Ectodermal cell (in vitro differentiated cells): Measurements from ENCODE around the gene SHH.

Source experiments
- H3K27ac ChIP-seq: 2 replicates; pipeline ENCODE4 v1.7.0; 2013; ENCODE audit warnings: mild to moderate bottlenecking, low read depth, low read length; ENCODE audit not compliant: insufficient read depth, poor library complexity, severe bottlenecking
- H3K27me3 ChIP-seq: 2 replicates; pipeline ENCODE4 v1.7.0; 2013; ENCODE audit warnings: mild to moderate bottlenecking, low read length; ENCODE audit not compliant: insufficient read depth, control insufficient read depth, poor library complexity, severe bottlenecking
- H3K36me3 ChIP-seq: one replicate; pipeline ENCODE4 v1.7.0; 2013; ENCODE audit warnings: low read length; ENCODE audit not compliant: control insufficient read depth, insufficient read depth
- H3K4me1 ChIP-seq: one replicate; pipeline ENCODE4 v1.7.0; 2013; ENCODE audit warnings: low read length; ENCODE audit not compliant: control insufficient read depth, insufficient read depth
- H3K4me3 ChIP-seq: 2 replicates; pipeline ENCODE4 v1.7.0; 2013; ENCODE audit warnings: low read depth, low read length, control low read depth; ENCODE audit not compliant: insufficient read depth
- H3K9me3 ChIP-seq: 2 replicates; pipeline ENCODE4 v1.7.0; 2013; ENCODE audit warnings: mild to moderate bottlenecking, low read length, moderate library complexity; ENCODE audit not compliant: control insufficient read depth
- WGBS, 2 experiments: methylation state at CpG; one replicate each; pipeline ENCODE4 v1.1.7; 2013; ENCODE audit warnings: missing lambda C conversion rate in 2 of 2; 5-methylcytosine and 5-hydroxymethylcytosine counted together

Gene SHH

DNA sequence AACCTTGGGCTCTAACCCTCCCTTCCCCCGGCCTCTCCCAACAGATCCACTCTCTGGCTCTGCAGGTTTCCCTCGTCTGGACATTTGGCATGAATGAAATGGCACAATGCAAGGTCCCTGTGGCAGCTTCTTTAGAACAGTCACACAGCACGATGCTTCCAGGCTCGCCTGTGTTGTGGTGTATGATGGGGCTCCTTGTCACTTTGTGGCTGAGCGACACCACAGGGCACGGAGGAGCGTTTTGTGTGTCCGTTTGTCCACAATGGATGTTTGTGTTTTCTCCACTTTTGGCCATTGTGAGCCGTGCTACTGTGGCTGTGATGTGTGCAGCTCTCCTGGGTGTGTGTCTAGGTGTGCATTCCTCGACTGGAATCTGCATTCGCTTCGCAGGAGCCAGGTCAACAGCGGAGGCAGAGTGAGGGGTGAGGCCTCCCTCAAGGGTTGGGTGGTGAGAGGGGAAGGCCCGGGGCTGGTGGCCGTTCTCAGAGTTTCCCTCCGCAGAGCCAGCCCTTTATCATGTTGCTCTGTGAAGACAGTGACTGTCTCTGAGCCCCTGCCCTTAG is 22.3 kb upstream of the SHH start:
- Histone ChIP-seq H3K27ac (no peak overlapping the region), H3K36me3 (no peaks in the 10 kb centered on the region), H3K27me3 (no peaks in the 10 kb centered on the region), H3K4me1 (peaks cover 6% of the 10 kb centered on the region), H3K9me3 (no peaks in the 10 kb centered on the region), H3K4me3 (no peak overlapping the region)
- WGBS, 2 experiments, result 93% methylated on average over 16 of the region's 16 CpGs

DNA sequence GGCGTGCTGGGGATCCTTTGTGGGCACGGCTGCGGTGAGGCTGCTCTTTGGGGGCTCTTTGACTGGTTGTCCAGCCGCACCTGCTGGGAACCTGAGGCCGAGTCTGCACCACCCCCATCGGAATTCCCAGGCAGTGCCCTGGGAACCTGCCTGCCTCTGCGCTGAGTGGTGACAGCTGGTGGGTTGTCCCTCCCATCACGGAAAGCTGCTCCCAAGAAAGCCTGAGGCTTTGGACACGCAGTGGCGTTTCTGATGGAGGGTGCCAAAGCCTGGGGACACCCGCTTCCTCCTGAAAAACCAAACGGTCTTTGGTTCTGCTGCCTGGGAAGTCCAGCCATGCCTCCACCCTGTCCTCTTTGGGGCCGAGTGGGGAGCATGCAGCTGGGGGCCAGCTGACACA is 21.4 kb upstream of the SHH start:
- 82 to 87% methylated on average over 13 of the region's 13 CpGs for WGBS, 2 experiments
- Histone ChIP-seq H3K4me3 (no peak overlapping the region), H3K36me3 (no peaks in the 10 kb centered on the region), H3K4me1 (peaks cover 6% of the 10 kb centered on the region), H3K27ac (no peak overlapping the region), H3K27me3 (no peaks in the 10 kb centered on the region), H3K9me3 (no peaks in the 10 kb centered on the region)

DNA sequence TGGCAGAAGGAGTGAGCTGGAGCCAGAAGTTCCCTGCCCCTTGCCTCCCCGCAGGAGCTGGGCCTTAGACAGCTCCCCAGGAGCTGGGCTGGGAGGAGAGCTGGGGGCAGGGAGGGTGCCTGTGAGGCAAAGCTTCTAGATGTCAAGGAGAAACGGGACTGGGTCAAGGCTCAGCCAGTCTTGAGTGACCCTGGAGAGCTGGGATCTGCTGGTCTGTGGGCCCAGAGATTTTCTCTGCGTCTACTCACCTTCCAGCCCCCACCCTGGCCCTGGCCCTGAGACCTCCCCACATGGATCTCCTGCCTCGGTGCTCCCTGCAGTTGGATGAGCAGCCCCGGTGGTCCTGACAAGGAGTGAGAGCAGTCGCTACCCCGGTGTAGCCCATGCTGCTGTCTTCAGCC is 20.3 kb upstream of the SHH start:
- H3K36me3 ChIP-seq, result no peaks in the 10 kb centered on the region
- peaks cover 6% of the 10 kb centered on the region for H3K4me1 ChIP-seq
- H3K27me3 ChIP-seq, result no peaks in the 10 kb centered on the region
- WGBS, 2 experiments, result 93% methylated on average over 7 of the region's 7 CpGs
- H3K9me3 ChIP-seq, result no peaks in the 10 kb centered on the region
- H3K4me3 ChIP-seq, result no peak overlapping the region
- H3K27ac ChIP-seq, result no peak overlapping the region

DNA sequence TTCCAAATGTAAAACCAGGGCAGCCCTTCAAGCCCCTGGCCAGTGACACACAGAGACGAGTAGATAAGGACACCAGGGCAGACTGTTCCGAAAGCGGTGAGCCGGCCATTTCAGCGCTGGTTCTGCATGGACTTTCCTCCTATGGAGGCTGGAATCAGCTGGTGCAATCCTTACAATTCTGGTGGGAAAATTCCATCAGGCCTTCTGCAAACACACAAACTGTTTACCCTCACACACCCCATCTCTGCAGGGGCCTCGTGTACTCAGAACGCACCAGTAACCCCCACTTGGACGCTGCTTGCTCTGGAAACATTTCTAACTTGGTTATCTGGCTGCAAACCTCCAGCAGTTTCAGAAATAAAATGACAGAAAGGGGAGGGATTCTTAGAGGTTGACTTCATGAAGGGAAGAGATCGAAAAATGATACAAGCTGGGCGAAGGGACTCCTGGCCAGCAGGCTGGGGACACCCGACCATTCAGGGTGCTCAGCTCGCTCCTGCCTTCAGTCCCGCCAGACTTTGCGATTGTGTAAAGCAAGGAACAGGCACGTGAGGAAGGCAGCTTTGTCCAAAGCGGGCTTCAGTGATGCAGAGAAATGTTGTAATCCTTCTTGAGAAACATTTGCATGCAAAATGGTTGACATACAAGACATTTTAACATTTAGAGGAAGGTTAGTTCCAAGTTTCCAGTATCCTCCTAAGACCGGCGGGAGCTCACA is 19.7 kb upstream of the SHH start:
- Histone ChIP-seq H3K9me3 (no peaks in the 10 kb centered on the region), H3K27ac (no peak overlapping the region), H3K4me1 (peaks cover 6% of the 10 kb centered on the region), H3K36me3 (no peaks in the 10 kb centered on the region), H3K4me3 (no peak overlapping the region), H3K27me3 (no peaks in the 10 kb centered on the region)
- 92 to 93% methylated on average over 18 of the region's 18 CpGs for WGBS, 2 experiments

DNA sequence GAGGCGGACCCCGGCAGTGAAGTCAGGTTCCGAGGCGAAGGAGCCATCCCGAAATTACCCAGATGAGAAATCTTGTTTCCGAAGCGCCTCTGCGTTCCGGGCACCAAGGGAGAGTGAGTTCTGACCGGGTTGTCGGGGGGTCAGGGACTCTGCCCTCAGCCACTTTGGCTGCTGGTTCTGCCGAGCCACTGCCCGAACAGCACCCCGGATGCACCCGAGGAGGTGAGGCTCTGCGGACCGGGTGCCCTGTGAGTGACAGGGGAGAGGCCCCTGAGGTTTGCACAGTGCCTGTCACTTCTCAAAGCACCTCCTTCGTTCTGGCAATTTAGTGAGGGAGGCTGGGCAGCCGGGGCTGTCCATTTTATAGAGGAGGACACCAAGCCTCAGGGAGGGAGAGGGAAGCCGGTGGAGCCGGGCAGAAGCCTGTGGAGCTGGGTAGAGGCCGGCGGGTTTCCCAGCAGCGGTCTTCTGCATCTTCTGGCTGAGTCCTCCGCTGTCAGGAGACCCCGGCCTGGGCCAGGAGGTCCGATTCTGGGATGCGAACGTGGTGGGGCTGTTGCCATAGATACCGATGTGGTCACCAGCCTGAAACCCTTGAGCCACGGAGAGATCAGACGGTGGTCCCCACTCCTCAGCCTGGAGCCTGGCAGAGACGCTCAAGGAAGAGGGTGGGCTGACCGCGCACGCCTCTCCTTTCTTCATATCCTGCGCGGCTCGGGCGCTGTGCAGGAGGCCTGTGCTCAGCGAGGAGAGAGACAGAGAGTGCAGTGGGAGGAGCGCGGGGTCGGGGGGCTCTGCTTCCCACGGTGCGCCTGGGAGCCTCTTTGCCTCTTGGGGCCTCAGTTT is 18.9 kb upstream of the SHH start:
- H3K27ac ChIP-seq, result no peak overlapping the region
- H3K9me3 ChIP-seq, result no peaks in the 10 kb centered on the region
- no peaks in the 10 kb centered on the region for H3K36me3 ChIP-seq
- 94 to 95% methylated on average over 46 of the region's 46 CpGs for WGBS, 2 experiments
- H3K4me1 ChIP-seq, result peaks cover 6% of the 10 kb centered on the region
- H3K4me3 ChIP-seq, result no peak overlapping the region
- H3K27me3 ChIP-seq, result no peaks in the 10 kb centered on the region

DNA sequence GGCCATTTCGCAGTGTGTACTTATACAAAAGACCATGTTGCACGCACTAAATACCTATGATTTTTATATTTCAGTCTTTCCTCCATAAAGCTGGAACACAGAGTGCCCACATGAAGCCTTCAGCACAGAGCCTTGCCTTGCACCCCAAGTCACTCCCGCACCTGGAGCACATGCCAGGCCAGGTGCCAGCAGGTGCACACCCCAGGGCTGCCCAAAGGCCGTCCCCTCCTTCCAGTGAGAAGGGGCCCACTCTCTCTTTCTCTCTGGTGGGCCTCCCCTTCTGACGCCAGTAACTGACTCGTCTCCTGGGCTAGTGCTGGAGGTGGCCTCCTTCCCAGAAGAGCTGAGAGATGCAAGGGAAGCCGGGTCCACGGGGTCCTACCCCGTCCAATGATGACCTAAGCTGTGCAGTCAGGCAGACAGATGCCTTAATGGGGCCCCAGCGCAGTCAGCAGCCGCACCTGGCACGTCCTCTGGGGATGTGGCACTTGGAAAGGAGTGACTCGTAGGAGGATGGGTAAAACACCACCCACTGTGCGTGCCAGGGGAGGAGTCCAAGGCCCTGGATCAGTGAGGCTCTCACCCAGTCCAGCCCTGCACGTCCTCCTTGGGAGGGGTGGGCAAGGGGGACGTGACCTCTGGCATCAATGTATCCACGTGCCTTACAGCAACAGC is 17.7 kb upstream of the SHH start:
- H3K4me1 ChIP-seq, result peaks cover 6% of the 10 kb centered on the region
- H3K27me3 ChIP-seq, result no peaks in the 10 kb centered on the region
- H3K36me3 ChIP-seq, result no peaks in the 10 kb centered on the region
- H3K27ac ChIP-seq, result no peak overlapping the region
- no peaks in the 10 kb centered on the region for H3K9me3 ChIP-seq
- no peak overlapping the region for H3K4me3 ChIP-seq
- WGBS, 2 experiments, result 91 to 92% methylated on average over 17 of the region's 17 CpGs

DNA sequence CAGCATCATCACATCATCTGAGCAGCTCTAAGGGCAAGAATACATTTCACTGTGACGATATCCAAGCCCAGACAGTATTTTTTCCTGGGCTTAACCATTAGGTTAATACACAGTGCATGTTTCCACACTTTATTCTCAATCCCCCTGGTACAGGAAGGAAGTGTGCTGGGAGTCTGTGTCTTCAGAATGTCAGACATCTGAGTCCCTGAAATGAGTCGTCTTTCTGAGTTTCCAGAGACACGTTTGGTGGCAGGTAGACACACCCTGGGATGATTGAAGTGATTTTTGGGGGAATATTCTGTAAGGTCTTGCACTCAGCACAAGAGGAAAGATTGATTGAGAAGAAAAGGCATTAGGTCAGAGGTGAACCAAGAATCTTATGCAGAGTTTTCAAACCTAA is 13.1 kb upstream of the SHH start:
- Histone ChIP-seq H3K9me3 (no peaks in the 10 kb centered on the region), H3K27me3 (no peaks in the 10 kb centered on the region), H3K4me1 (no peaks in the 10 kb centered on the region), H3K36me3 (no peaks in the 10 kb centered on the region), H3K27ac (no peak overlapping the region), H3K4me3 (no peak overlapping the region)
- WGBS, 2 experiments, result 84 to 95% methylated on average over 3 of the region's 3 CpGs

DNA sequence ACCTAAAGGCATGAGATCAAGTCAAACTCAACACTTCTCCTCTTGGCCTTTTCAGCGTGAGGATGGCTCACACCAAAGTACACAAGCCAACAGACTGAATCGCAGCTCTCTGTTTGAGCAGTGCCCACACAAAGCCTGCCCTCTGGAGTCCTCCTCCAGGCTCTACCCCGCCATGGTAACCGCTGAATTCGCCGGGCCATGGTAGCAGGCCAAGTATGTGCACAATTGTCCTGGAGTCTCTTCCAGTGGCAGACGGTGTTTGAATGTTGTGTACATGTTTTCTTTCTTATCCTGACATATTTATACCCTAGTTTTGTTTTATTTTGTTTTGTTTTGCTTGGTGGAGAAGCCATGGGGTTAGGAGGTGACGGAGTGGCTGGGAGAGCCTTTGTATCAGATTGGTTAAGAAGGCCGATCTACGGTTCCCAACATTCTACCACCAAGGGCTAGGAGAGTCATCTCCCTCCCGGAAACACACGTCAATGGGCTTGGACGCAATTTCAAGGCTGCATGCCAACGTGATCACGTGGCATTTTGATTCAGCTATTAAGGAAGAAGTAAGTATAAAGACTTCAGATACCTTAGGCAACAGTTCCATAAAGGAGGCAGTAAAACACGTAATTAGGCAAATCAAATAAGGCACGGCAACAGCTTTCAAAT is 12.1 kb upstream of the SHH start:
- Histone ChIP-seq H3K9me3 (no peaks in the 10 kb centered on the region), H3K36me3 (no peaks in the 10 kb centered on the region), H3K27me3 (no peaks in the 10 kb centered on the region), H3K27ac (no peak overlapping the region), H3K4me1 (no peaks in the 10 kb centered on the region), H3K4me3 (no peak overlapping the region)
- WGBS, 2 experiments, result 93 to 95% methylated on average over 17 of the region's 17 CpGs

DNA sequence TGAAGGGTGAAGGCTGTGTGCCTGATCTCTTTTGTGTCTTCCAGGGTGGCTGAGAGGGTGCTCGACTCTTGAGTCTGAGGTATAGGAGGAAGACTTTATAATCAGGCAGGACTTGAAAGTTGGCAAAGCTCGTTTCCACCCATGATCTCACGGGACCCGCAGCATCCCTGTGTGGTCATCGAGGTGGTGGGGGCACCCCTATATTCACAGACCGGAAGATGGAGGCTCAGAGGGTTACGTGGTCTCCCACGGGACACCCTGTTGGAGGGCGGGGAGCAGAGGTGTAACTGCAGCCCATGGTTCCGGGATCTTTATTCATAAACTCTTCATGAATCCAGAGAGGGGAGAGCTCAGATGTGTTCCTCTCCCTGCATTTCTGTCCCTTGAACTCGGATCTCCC is 9.6 kb upstream of the SHH start:
- Histone ChIP-seq H3K9me3 (no peaks in the 10 kb centered on the region), H3K4me3 (no peak overlapping the region), H3K4me1 (no peaks in the 10 kb centered on the region), H3K27ac (no peak overlapping the region), H3K27me3 (no peaks in the 10 kb centered on the region), H3K36me3 (no peaks in the 10 kb centered on the region)
- WGBS, 2 experiments, result 93% methylated on average over 11 of the region's 11 CpGs
